Endothelial cell (in vitro differentiated cells): ENCODE data around the gene ATXN7. TPM values are rescaled to one million over a fixed set of nuclear protein-coding genes. Genes with fewer than 3 reads are reported as not detected.

Source experiments
- DNase-seq: peaks from one replicate; pipeline ENCODE4 v3.0.0; 2021; ENCODE audit warnings: low spot score
- H3K27ac Mint-ChIP-seq: one replicate; pipeline ENCODE4 v1.8.0; 2021; ENCODE audit warnings: mixed read lengths, inconsistent platforms; ENCODE audit not compliant: unreplicated experiment
- H3K27me3 Mint-ChIP-seq: one replicate; pipeline ENCODE4 v1.8.0; 2021; ENCODE audit warnings: mild to moderate bottlenecking, moderate library complexity, mixed read lengths, inconsistent platforms; ENCODE audit not compliant: unreplicated experiment
- H3K36me3 Mint-ChIP-seq: one replicate; pipeline ENCODE4 v1.8.0; 2021; ENCODE audit warnings: mild to moderate bottlenecking, low read depth, mixed read lengths, inconsistent platforms; ENCODE audit not compliant: unreplicated experiment
- H3K4me1 Mint-ChIP-seq: one replicate; pipeline ENCODE4 v1.8.0; 2021; ENCODE audit warnings: mild to moderate bottlenecking, mixed read lengths, inconsistent platforms; ENCODE audit not compliant: unreplicated experiment
- H3K4me3 Mint-ChIP-seq: one replicate; pipeline ENCODE4 v1.8.0; 2021; ENCODE audit warnings: mild to moderate bottlenecking, mixed read lengths, inconsistent platforms; ENCODE audit not compliant: unreplicated experiment
- H3K9me3 Mint-ChIP-seq: one replicate; pipeline ENCODE4 v1.8.0; 2021; ENCODE audit warnings: mixed read lengths, inconsistent platforms; ENCODE audit not compliant: unreplicated experiment
- total RNA-seq: library from RNA; stranded (reverse); fragmentation: NEBNext Ultra II Directional; extraction: Animal tissue kit (Norgen Biotek cat#: 25700); gene quantifications from one replicate; pipeline ENCODE4 v1.2.1, GENCODE V29; 2021; ENCODE audit not compliant: unreplicated experiment
- TF ChIP-seq, protein P1 (sequence below): fragments of 200-600 bp; sonication (generic); IDR thresholded peaks from one replicate; pipeline ENCODE4 v1.5.0; 2021; ENCODE audit warnings: antibody characterized with exemption; ENCODE audit not compliant: unreplicated experiment

ATXN7 gene
- total RNA-seq, 1 donor from 2014 or later, result 21.0 TPM

DNA sequence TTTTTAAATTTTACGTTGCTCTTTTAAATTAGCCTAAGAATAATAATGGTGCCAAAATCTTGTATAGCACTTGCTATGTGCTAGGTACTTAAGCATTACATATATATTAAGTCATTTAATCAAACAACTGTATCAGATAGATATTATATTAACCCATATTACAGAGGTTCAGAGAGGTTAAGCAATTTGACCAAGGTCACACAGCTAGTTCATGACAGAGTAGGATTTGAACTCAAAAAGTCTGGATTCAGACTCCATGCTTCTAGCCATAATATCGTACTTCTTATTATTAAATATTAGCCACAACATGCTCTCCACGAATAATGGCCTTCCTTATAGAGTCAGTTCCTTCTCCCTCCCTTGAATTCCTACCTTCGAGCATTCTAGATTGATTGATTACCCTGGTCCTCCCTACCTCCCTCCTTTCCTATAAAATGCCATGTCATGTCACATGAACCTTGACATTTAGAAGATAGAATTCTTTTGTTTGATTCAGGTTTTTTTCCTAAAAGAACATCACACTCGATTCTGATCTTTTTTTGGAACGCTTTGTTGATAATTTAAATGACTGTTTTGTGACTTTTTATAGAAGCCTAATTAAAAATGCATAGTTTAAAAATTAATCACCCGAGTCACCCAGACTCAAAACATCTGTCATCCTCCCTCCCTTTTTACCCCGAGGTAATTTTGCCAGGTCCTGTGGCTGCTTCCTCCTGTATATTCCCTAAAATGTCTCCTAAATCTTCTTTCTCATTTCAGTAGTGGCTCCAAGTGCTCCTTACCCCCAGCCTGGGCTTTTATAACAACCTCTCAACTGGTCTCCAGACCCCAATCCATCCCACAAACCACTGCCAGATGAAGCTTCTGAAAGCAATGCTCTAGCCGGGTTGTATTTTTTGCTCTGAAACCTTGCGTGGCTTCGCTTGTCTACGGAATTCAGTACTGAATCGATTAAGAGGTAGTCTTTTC lies 168.2 kb downstream of the ATXN7 start:
- peaks cover 5% of the 10 kb centered on the region for H3K27me3 Mint-ChIP-seq
- no peaks in the 10 kb centered on the region for H3K36me3 Mint-ChIP-seq
- H3K9me3 Mint-ChIP-seq, result no peaks in the 10 kb centered on the region
- H3K4me1 Mint-ChIP-seq, result no peaks in the 10 kb centered on the region
- H3K4me3 Mint-ChIP-seq, result no peak overlapping the region
- H3K27ac Mint-ChIP-seq, result no peak overlapping the region
- TF ChIP-seq, protein P1, sequence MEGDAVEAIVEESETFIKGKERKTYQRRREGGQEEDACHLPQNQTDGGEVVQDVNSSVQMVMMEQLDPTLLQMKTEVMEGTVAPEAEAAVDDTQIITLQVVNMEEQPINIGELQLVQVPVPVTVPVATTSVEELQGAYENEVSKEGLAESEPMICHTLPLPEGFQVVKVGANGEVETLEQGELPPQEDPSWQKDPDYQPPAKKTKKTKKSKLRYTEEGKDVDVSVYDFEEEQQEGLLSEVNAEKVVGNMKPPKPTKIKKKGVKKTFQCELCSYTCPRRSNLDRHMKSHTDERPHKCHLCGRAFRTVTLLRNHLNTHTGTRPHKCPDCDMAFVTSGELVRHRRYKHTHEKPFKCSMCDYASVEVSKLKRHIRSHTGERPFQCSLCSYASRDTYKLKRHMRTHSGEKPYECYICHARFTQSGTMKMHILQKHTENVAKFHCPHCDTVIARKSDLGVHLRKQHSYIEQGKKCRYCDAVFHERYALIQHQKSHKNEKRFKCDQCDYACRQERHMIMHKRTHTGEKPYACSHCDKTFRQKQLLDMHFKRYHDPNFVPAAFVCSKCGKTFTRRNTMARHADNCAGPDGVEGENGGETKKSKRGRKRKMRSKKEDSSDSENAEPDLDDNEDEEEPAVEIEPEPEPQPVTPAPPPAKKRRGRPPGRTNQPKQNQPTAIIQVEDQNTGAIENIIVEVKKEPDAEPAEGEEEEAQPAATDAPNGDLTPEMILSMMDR, result no peak
- DNase-seq, result no peak

DNA sequence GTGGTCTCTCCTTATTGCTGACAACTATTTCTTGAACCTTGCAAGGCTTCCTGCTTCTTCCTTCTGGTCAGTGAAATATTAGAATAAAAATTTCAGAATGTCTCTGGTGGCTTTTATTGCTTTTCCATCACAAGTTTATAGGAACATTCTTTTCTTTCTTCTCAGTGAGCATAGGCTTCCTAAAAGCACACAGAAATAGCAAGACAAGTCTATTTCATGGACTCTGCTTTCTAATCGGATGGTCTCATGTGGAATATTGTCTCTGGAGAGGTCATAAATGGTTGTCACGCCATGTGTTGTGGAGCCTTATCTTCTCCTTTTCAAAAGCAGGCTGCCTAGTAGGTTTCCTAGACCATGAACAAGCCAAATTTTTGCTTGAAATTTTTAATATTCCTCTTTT lies 169.4 kb downstream of the ATXN7 start:
- TF ChIP-seq, protein P1, result no peak
- H3K4me1 Mint-ChIP-seq, result no peaks in the 10 kb centered on the region
- DNase-seq, result no peak
- no peaks in the 10 kb centered on the region for H3K9me3 Mint-ChIP-seq
- peaks cover 5% of the 10 kb centered on the region for H3K27me3 Mint-ChIP-seq
- H3K36me3 Mint-ChIP-seq, result no peaks in the 10 kb centered on the region
- no peak overlapping the region for H3K27ac Mint-ChIP-seq
- no peak overlapping the region for H3K4me3 Mint-ChIP-seq

DNA sequence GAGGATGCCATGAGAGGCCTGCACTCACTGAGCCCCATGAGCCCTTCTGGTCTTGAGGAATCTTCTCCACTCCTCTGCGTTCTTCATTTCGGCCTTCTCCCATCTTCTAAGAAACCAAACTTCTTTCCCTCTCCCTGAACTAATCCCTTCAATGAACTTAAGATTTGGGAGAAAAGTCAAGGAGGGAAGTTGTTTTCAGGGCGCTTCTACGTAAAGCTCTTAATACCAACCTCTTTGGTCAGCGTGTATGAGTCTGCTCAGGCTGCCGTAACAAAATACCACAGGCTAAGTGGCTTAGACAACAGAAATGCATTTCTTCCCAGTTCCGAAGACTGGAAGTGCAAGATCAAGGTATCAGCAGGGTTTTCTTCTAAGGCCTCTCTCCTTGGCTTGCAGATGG lies 173.4 kb downstream of the ATXN7 start:
- TF ChIP-seq, protein P1, result no peak
- no peaks in the 10 kb centered on the region for H3K36me3 Mint-ChIP-seq
- no peak overlapping the region for H3K4me3 Mint-ChIP-seq
- no peaks in the 10 kb centered on the region for H3K4me1 Mint-ChIP-seq
- no peak for DNase-seq
- no peak overlapping the region for H3K27ac Mint-ChIP-seq
- H3K9me3 Mint-ChIP-seq, result no peaks in the 10 kb centered on the region
- H3K27me3 Mint-ChIP-seq, result peaks cover 2% of the 10 kb centered on the region

DNA sequence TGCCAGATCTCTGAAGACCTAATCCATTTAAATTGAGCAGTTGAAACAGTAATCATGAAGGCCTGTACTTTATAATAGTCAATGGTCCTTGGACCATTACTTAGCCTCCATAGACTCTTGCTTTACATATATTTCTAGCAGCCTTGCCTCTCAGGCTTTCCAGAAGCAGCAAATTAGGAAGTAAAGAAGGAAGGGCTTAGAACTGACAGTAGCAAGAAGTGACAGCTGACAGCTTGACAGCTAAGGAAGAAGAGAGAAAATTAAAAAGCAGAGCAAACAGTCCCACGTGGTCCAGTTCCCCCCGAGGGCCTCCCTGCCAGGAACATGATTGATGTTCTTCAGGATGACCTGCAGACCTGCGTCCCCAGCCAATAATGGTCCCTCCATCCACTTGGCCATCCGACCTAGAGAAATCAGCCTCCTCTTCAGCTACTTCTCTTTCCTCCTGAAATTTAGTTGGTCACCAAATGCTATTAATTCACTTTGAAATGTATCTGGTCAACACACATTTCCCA lies 174.6 kb downstream of the ATXN7 start:
- no peaks in the 10 kb centered on the region for H3K27me3 Mint-ChIP-seq
- no peaks in the 10 kb centered on the region for H3K4me1 Mint-ChIP-seq
- no peaks in the 10 kb centered on the region for H3K36me3 Mint-ChIP-seq
- no peak overlapping the region for H3K4me3 Mint-ChIP-seq
- TF ChIP-seq, protein P1, result no peak
- no peaks in the 10 kb centered on the region for H3K9me3 Mint-ChIP-seq
- H3K27ac Mint-ChIP-seq, result no peak overlapping the region
- no peak for DNase-seq

DNA sequence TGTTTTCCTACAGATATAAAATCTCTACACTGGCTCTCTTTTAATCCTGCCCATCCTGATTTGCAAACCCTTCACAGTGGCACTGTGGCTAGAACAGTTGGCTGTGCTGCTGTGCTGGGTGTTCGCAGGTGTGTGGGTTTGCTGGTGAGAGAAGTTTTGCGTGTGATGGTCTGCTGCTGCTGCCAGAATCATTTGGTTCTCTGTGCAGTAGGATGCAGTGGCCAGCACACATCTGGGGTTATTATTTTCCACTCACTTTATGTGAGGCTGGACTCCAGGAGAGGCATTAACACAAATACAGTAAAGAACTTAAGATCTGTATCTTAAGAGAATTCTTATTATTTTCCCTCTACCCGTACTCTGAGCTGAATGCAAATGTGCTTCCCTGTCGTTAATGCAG lies 175.7 kb downstream of the ATXN7 start:
- Mint-ChIP-seq H3K4me3 (no peak overlapping the region), H3K9me3 (no peaks in the 10 kb centered on the region), H3K4me1 (no peaks in the 10 kb centered on the region), H3K36me3 (no peaks in the 10 kb centered on the region), H3K27ac (no peak overlapping the region), H3K27me3 (no peaks in the 10 kb centered on the region)
- TF ChIP-seq, protein P1, result no peak
- DNase-seq, result no peak
